ENCODE data around the gene TRAPPC6A. TPM values are rescaled to one million over a fixed set of nuclear protein-coding genes. Genes with fewer than 3 reads are reported as not detected.

The TRAPPC6A gene
- total and polyA plus RNA-seq, 2 of the 4 experiments (the other 2 are of a cell fraction) = 4.1 to 13.4 TPM

- TF ChIP-seq MAZ (IDR thresholded peaks at IDR 0.05; ENCODE audit: borderline replicate concordance, low read depth, low read length) = no peak
Observed at GRCh38 chr19:45153339-45154063, 24.5 kb downstream of the TRAPPC6A start (continued).

GRCh38 chr19:45152504-45153338 is 25.3 kb downstream of the TRAPPC6A start:
- ChIA-PET CTCF (interaction anchor here (1.1 kb wide), 1 partner anchor 25 kb away, joined by 3 read pairs; the partner anchor contains the start of gene TRAPPC6A), POLR2A (ENCODE audit: unreplicated experiment) (no interaction called here)
- no peak overlapping the region for H3K23ac ChIP-seq (ENCODE audit: low read depth, low read length)
- H3K9me3 ChIP-seq (ENCODE audit: control insufficient read depth, insufficient read depth, low read length) = no peaks in the 10 kb centered on the region
- TF ChIP-seq USF2 (IDR thresholded peaks at IDR 0.05; ENCODE audit: low read depth, low read length) = 0 out of 2 replicates have a peak, but pooled peaks have one; percentile 16
- no peak for TF ChIP-seq RAD21 (IDR thresholded peaks at IDR 0.05; ENCODE audit: low read length)
- in situ Hi-C loops (cut with MboI; ENCODE audit: low sequenced_read_pairs) = no loop called here
- DNase-seq (peak; percentile 40), ATAC-seq (ENCODE audit: low read depth) (peak; percentile 8)
- peaks cover 7% of the 10 kb centered on the region; the same call in 1 of the 2 replicates for H3K9me1 ChIP-seq (ENCODE audit: insufficient read depth, low read length)
- no peak overlapping the region for H3K9ac ChIP-seq (ENCODE audit: low read depth, low read length)
- BruUV-seq (replicated peaks) = no TSS peak
- no peaks in the 10 kb centered on the region for H3K36me3 ChIP-seq (ENCODE audit: control insufficient read depth, insufficient read depth, low read length)
- no peak overlapping the region for H2BK5ac ChIP-seq (ENCODE audit: low read depth, low read length, poor library complexity, severe bottlenecking)
- no peak overlapping the region for H2BK15ac ChIP-seq (ENCODE audit: low read depth, low read length)
- H4K20me1 ChIP-seq (ENCODE audit: insufficient read depth, low read length) = peaks cover 8% of the 10 kb centered on the region
- H2AK9ac ChIP-seq (replicated peaks; ENCODE audit: low read depth, low read length, poor library complexity) = peak overlapping the region; percentile 67
- no peak overlapping the region for H2AK5ac ChIP-seq (ENCODE audit: low read depth, low read length)
- H3K27me3 ChIP-seq (ENCODE audit: control insufficient read depth, insufficient read depth, low read length) = peaks cover 20% of the 10 kb centered on the region
- H3K27ac ChIP-seq (ENCODE audit: insufficient read depth, low read length) = no peak overlapping the region
- 12% methylated on average over 75 of the region's 91 CpGs; no CpG with 5 or more reads in 1 of the 2 experiments for WGBS, 2 experiments (ENCODE audit: extremely low coverage in 2 of 2, insufficient read length in 1 of 2)
- peak overlapping the region; percentile 19 for H3K4me3 ChIP-seq (ENCODE audit: insufficient read depth, low read depth, low read length)
- H3K4me2 ChIP-seq (ENCODE audit: low read depth, low read length) = peak overlapping the region; percentile 76
- H4K91ac ChIP-seq (ENCODE audit: insufficient read depth, low read depth, low read length) = no peak overlapping the region
- no peak overlapping the region for H2BK20ac ChIP-seq (ENCODE audit: low read depth, low read length)
- no peaks in the 10 kb centered on the region for H3K79me1 ChIP-seq (ENCODE audit: low read depth in 1 of 2, low read length in 2 of 2)
- no peak overlapping the region for H2BK120ac ChIP-seq (ENCODE audit: low read depth, low read length)
- no peak overlapping the region for H3K18ac ChIP-seq (ENCODE audit: low read depth, low read length)
- H2AFZ ChIP-seq (replicated peaks; ENCODE audit: low read length, poor library complexity) = peak overlapping the region; percentile 86
- no peak overlapping the region for H4K8ac ChIP-seq (ENCODE audit: low read depth in 2 of 2, low read length in 2 of 2)
- intact Hi-C loops (cut with micrococcal nuclease) = no loop called here
- H3K4me1 ChIP-seq (ENCODE audit: control insufficient read depth, insufficient read depth, low read length) = peaks cover 18% of the 10 kb centered on the region
- H3K4ac ChIP-seq (ENCODE audit: low read depth, low read length) = no peak overlapping the region
- no peak overlapping the region for H3K14ac ChIP-seq (replicated peaks; ENCODE audit: low read depth, low read length)
- H3K56ac ChIP-seq (ENCODE audit: extremely low read depth, insufficient read depth, low read length) = no peak overlapping the region
- no peak overlapping the region for H4K5ac ChIP-seq (ENCODE audit: low read depth, low read length)
- dilution Hi-C loops (cut with HindIII; ENCODE audit: low sequenced_read_pairs, unreplicated experiment) = no loop called here

Data from IMR-90 (cell line).